HepG2 (cell line): ENCODE results near the gene FASTKD3.

Experiments used
- FOXA3 ChIP-seq: IDR thresholded peaks from 2 replicates; pipeline ENCODE4 v1.6.1; 2016; ENCODE audit warnings: missing genetic modification reagents, missing compliant biosample characterization
- HOXA7 ChIP-seq: sonication (generic); formaldehyde crosslinking; IDR thresholded peaks from 2 replicates; pipeline ENCODE4 v1.8.1; 2022; ENCODE audit warnings: mild to moderate bottlenecking, missing genetic modification reagents, moderate library complexity
- HOXD1 ChIP-seq: sonication (generic); formaldehyde crosslinking; IDR thresholded peaks from 2 replicates; pipeline ENCODE4 v1.5.0; 2020; ENCODE audit warnings: missing genetic modification reagents
- NR2C2 ChIP-seq: sonication (generic); formaldehyde crosslinking; IDR thresholded peaks from 2 replicates; pipeline ENCODE4 v1.4.0; 2020; ENCODE audit warnings: missing genetic modification reagents, mild to moderate bottlenecking, moderate library complexity, borderline replicate concordance
- POLR2A ChIP-seq, 2 experiments: IDR thresholded peaks; 2 replicates each; pipeline ENCODE4 v1.6.1; 2011; ENCODE audit warnings: low read depth in 2 of 2, low read length in 2 of 2, mild to moderate bottlenecking in 1 of 2, moderate library complexity in 1 of 2; ENCODE audit not compliant: insufficient read depth in 1 of 2
- POLR2G ChIP-seq: fragments of 200-400 bp; formaldehyde crosslinking; IDR thresholded peaks from 2 replicates; pipeline ENCODE4 v1.6.1; 2018; ENCODE audit warnings: mild to moderate bottlenecking, low read depth, low read length, moderate library complexity
- RFX5 ChIP-seq: IDR thresholded peaks from 2 replicates; pipeline ENCODE4 v1.6.1; 2011; ENCODE audit warnings: low read depth, low read length, improper control_type of control experiment
- SCMH1 ChIP-seq: sonication (generic); formaldehyde crosslinking; IDR thresholded peaks from 2 replicates; pipeline ENCODE4 v1.9.0; 2021; ENCODE audit warnings: missing genetic modification reagents, mild to moderate bottlenecking, borderline replicate concordance
- TF ChIP-seq, protein P1 (sequence below): sonication (generic); formaldehyde crosslinking; IDR thresholded peaks from 2 replicates; pipeline ENCODE4 v1.4.0; 2020; ENCODE audit warnings: mild to moderate bottlenecking, missing genetic modification reagents
- TF ChIP-seq, protein P2 (sequence below): sonication (generic); formaldehyde crosslinking; IDR thresholded peaks from 2 replicates; pipeline ENCODE4 v1.9.0; 2021; ENCODE audit warnings: missing genetic modification reagents, borderline replicate concordance

GRCh38 chr5:7827610-7828009, 41.2 kb downstream of the FASTKD3 start:
- TF ChIP-seq SCMH1 (CRISPR knock-in tag): no peak
- no peak for TF ChIP-seq FOXA3
- TF ChIP-seq RFX5: no peak
- no peak for TF ChIP-seq POLR2A (IDR thresholded peaks at IDR 0.05; ENCODE audit: insufficient read depth in 1 of 2, low read depth in 2 of 2, low read length in 2 of 2)
- TF ChIP-seq NR2C2: no peak
- TF ChIP-seq HOXA7 (CRISPR knock-in tag): no peak
- TF ChIP-seq, protein P1, sequence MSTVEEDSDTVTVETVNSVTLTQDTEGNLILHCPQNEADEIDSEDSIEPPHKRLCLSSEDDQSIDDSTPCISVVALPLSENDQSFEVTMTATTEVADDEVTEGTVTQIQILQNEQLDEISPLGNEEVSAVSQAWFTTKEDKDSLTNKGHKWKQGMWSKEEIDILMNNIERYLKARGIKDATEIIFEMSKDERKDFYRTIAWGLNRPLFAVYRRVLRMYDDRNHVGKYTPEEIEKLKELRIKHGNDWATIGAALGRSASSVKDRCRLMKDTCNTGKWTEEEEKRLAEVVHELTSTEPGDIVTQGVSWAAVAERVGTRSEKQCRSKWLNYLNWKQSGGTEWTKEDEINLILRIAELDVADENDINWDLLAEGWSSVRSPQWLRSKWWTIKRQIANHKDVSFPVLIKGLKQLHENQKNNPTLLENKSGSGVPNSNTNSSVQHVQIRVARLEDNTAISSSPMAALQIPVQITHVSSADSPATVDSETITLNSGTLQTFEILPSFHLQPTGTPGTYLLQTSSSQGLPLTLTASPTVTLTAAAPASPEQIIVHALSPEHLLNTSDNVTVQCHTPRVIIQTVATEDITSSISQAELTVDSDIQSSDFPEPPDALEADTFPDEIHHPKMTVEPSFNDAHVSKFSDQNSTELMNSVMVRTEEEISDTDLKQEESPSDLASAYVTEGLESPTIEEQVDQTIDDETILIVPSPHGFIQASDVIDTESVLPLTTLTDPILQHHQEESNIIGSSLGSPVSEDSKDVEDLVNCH (CRISPR knock-in tag): no peak
- TF ChIP-seq POLR2G: no peak
- TF ChIP-seq HOXD1 (CRISPR knock-in tag): no peak
- TF ChIP-seq, protein P2, sequence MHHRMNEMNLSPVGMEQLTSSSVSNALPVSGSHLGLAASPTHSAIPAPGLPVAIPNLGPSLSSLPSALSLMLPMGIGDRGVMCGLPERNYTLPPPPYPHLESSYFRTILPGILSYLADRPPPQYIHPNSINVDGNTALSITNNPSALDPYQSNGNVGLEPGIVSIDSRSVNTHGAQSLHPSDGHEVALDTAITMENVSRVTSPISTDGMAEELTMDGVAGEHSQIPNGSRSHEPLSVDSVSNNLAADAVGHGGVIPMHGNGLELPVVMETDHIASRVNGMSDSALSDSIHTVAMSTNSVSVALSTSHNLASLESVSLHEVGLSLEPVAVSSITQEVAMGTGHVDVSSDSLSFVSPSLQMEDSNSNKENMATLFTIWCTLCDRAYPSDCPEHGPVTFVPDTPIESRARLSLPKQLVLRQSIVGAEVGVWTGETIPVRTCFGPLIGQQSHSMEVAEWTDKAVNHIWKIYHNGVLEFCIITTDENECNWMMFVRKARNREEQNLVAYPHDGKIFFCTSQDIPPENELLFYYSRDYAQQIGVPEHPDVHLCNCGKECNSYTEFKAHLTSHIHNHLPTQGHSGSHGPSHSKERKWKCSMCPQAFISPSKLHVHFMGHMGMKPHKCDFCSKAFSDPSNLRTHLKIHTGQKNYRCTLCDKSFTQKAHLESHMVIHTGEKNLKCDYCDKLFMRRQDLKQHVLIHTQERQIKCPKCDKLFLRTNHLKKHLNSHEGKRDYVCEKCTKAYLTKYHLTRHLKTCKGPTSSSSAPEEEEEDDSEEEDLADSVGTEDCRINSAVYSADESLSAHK (CRISPR knock-in tag): no peak
